ENCODE data around the gene WNK4. TPM values are rescaled to one million over a fixed set of nuclear protein-coding genes. Genes with fewer than 3 reads are reported as not detected.

Gene WNK4
- total RNA-seq, 1 donor from 2014 or later: 0.29 TPM

DNA sequence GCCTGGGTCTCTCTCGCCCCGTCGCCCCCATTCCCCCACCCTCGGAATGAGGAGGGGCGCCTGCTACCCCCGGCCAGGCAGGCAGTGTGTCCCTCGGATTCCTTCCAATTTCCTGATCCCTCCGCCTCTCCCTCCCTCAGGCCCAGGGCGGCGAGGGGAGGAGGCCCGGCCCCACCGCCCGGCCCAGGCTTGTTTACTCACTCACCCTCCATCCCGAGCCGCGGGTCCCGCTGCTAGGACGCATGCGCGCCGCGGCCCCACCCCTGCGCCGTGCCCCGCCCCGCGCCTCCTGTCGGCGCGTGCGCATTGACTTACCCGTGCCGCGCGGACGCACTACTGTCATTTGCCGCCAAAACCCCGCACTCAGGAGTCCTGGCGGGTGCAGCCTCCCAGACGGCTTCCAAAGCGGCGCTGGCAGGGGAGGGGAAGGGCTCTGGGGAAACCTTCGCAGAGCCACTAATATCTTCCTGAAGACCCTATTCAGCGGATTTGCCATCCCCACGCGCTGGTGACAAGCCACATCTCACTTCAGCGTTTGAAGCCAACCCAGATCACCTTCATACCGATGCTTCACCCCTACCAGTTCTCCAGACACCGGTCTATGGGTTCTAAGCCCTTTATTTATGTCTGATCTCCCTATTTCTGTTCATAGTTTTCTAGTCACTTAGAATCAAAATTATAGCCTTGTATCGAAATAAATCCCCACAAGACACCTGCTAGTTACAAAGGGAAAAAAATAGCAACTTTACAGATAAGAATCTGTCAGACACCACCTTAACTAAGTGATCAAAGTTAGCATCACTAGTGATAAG lies 35.4 kb upstream of the WNK4 start, which contains the start of gene EZH1:
EZH1 (minus strand) TSS at position 235 of the 812 bp plus-strand sequence. CDS start 16,099 bp downstream, outside the sequence.
- intact Hi-C loops (cut with micrococcal nuclease): loop anchor here (1.0 to 10.0 kb wide), 5 partner anchors 18 to 240 kb away; partner anchors contain the start of genes BECN1, CNTD1, COA3 and PTGES3L
- Mint-ChIP-seq H3K4me1 (peaks cover 28% of the 10 kb centered on the region), H3K9me3 (no peaks in the 10 kb centered on the region), H3K27me3 (peaks cover 11% of the 10 kb centered on the region), H3K36me3 (ENCODE audit: low read depth) (peaks cover 10% of the 10 kb centered on the region), H3K4me3 (peak within 1 kb of the TSS; percentile 96), H3K27ac (peak within 1 kb of the TSS; percentile 96)
- POLR2A ChIA-PET: interaction anchor here (1.0 to 2.2 kb wide), 4 partner anchors 15 to 80 kb away, joined by 4 to 12 read pairs (median 8); partner anchors contain the start of genes BECN1 and VPS25
- ATAC-seq (ENCODE audit: low read depth) (peak; percentile 87), DNase-seq (peak; percentile 96)
- CTCF ChIA-PET: no interaction called here
- TF ChIP-seq, protein P1, sequence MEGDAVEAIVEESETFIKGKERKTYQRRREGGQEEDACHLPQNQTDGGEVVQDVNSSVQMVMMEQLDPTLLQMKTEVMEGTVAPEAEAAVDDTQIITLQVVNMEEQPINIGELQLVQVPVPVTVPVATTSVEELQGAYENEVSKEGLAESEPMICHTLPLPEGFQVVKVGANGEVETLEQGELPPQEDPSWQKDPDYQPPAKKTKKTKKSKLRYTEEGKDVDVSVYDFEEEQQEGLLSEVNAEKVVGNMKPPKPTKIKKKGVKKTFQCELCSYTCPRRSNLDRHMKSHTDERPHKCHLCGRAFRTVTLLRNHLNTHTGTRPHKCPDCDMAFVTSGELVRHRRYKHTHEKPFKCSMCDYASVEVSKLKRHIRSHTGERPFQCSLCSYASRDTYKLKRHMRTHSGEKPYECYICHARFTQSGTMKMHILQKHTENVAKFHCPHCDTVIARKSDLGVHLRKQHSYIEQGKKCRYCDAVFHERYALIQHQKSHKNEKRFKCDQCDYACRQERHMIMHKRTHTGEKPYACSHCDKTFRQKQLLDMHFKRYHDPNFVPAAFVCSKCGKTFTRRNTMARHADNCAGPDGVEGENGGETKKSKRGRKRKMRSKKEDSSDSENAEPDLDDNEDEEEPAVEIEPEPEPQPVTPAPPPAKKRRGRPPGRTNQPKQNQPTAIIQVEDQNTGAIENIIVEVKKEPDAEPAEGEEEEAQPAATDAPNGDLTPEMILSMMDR (IDR thresholded peaks at IDR 0.05): no peak

DNA sequence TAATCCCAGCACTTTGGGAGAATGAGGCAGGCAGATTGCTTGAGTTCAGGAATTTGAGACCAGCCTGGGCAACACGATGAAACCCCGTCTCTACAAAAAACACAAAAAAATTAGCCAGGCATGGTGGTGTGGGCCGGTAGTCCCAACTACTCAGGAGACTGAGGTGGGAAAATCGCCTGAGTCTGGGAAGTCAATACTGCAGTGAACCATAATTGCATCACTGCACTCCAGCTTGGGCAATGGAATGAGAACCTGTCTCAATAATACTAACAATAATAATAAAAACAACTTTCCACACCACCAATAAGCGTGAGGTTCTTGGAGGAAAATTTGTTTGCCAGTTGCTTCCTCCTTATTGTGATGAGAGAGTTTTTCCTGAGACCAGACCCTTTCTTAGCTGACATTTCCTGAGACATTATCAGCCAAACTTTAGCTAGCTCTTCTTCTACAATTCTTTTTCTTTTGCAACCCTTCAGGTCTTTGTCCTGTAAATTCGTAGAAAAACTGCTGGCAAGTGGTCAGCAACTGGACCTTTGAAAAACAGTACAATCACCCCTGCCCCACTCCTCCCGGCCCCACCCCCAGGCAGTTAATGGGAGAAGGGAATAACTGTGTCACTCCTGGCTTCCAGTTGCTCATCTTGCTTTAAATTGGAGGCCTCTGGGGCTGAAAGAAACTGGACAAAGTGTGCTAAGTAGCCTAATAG lies 32.1 kb upstream of the WNK4 start:
- CTCF ChIA-PET: no interaction called here
- H3K4me3 Mint-ChIP-seq: no peak overlapping the region
- H3K27ac Mint-ChIP-seq: no peak overlapping the region
- intact Hi-C loops (cut with micrococcal nuclease): loop anchor here (10.0 kb wide), 1 partner anchor 236 kb away; the partner anchor contains the start of genes PTGES3L and RUNDC1
- no peak for ATAC-seq (ENCODE audit: low read depth)
- peaks cover 21% of the 10 kb centered on the region for H3K27me3 Mint-ChIP-seq
- POLR2A ChIA-PET: interaction anchor here (1.7 kb wide), 1 partner anchor 25 kb away, joined by 5 read pairs; the partner anchor contains the start of gene VPS25
- peaks cover 3% of the 10 kb centered on the region for H3K36me3 Mint-ChIP-seq (ENCODE audit: low read depth)
- H3K9me3 Mint-ChIP-seq: no peaks in the 10 kb centered on the region
- TF ChIP-seq, protein P1 (IDR thresholded peaks at IDR 0.05): no peak
- no peak for DNase-seq
- peaks cover 17% of the 10 kb centered on the region for H3K4me1 Mint-ChIP-seq

DNA sequence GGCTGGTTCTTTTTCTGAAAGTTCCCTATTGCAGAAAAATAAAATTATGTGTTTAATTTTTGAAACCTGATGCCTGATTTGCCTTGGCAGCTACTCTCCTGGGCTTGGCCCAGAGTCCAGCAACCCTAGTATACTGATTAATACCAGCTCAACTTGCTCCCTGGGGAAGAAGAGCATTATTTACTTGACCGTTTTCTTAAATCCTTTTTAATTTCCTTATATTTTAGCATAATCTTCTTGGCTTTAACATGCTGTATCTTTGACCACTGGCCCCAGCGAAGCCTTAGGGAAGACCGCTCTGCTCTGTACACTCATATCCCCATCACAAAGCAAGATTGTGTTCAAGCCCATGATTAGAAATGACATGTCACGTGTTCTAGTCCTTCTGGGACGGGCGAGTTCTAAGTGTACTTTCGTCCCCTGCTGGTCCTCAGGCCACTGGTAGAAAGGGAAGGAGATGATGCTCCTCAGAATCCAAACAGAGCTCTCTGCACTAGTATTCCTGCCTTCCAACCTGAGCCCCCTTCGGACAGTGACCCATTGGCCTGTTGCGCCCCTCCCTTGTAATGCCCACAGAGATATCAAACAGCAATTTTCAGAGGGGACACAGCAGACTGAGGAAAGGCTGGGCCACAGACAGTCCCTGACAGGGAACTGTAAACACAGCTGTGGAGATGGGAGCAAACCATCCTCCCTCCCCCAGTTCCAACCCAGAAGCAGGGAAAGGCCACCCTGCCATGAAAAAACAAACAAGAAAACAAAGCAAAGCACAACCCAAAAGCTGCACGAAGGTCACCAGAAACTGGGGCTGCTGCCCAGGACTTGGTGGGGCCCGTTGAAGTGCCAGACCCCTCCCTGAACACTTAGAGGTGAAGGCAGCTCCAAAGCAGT lies 31.3 kb upstream of the WNK4 start:
- intact Hi-C loops (cut with micrococcal nuclease): loop anchor here (10.0 kb wide), 1 partner anchor 236 kb away; the partner anchor contains the start of genes PTGES3L and RUNDC1
- ATAC-seq (ENCODE audit: low read depth) (no peak), DNase-seq (no peak)
- Mint-ChIP-seq H3K27ac (no peak overlapping the region), H3K36me3 (ENCODE audit: low read depth) (peaks cover 3% of the 10 kb centered on the region), H3K4me3 (no peak overlapping the region), H3K9me3 (no peaks in the 10 kb centered on the region), H3K27me3 (peaks cover 21% of the 10 kb centered on the region), H3K4me1 (peaks cover 9% of the 10 kb centered on the region)
- TF ChIP-seq, protein P1 (IDR thresholded peaks at IDR 0.05): no peak
- ChIA-PET CTCF (interaction anchor here (1.0 kb wide), 1 partner anchor 15 kb away, joined by 4 read pairs; no protein-coding TSS in a partner anchor), POLR2A (interaction anchor here (0.8 to 1.7 kb wide), 2 partner anchors 9 to 24 kb away, joined by 3 to 5 read pairs; partner anchors contain the start of gene VPS25)

DNA sequence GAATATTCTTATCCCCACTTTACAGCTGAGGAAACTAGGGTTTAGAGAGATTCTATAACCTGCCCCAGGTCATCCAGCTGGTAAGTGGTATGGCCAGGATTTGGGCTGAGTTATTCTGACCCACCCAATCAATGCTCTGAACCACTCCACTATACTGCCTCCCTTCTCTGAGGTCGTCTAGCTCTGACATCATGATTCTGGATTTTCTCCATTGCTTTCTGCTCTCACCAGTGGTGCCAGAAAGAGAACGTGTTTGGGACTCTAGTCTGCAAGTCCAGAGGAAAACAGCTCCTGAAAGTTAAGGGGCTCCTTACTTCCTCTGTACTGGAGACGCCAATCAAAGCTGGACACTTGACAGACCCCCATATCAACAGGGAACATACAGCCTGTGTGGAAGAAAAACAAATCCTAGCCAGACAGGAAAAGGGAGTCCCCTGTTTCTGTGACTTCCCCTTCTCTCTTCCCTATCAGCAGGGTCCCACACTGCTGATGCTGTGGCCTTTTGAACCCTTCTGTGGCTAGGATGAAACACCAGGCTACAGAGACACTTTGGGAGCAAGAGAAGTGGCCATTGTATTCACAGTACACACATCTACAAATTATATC lies 29.6 kb upstream of the WNK4 start:
- intact Hi-C loops (cut with micrococcal nuclease): no loop called here
- TF ChIP-seq, protein P1 (IDR thresholded peaks at IDR 0.05): no peak
- Mint-ChIP-seq H3K27me3 (peaks cover 30% of the 10 kb centered on the region), H3K9me3 (no peaks in the 10 kb centered on the region), H3K36me3 (ENCODE audit: low read depth) (no peaks in the 10 kb centered on the region), H3K4me1 (no peaks in the 10 kb centered on the region), H3K4me3 (no peak overlapping the region), H3K27ac (no peak overlapping the region)
- ChIA-PET POLR2A (interaction anchor here (0.5 kb wide), 1 partner anchor 13 kb away, joined by 6 read pairs; no protein-coding TSS in a partner anchor), CTCF (no interaction called here)
- ATAC-seq (ENCODE audit: low read depth): no peak
- DNase-seq: no peak
